Hematopoietic multipotent progenitor cell treated with erythropoietin and hydrocortisone succinate and interleukin-3 and kit ligand, for 15 days (in vitro differentiated cells): Measurements from ENCODE around the gene SLC12A5.

Experiments
- DNase-seq: peaks from one replicate; pipeline ENCODE4 v3.0.0-alpha.2; 2015; ENCODE audit warnings: low spot score

The SLC12A5 gene

DNA sequence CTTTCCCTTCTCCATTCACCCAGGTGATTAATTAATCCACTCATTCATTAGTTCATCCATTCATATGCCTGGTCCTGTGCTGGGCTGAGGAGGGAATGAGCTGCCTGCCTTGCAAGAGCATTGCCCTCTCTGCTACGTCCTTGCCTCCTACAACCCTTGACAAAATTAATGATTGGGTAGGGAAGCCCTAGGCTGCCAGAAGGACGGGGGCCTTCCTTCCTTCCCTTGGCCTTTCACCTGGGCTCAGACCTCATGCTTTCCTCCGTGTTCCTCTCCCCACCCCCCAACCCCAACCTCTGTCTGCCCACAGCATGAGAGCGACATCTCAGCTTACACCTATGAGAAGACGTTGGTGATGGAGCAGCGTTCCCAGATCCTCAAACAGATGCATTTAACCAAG is 25.6 kb downstream of the SLC12A5 start:
- no peak for DNase-seq

DNA sequence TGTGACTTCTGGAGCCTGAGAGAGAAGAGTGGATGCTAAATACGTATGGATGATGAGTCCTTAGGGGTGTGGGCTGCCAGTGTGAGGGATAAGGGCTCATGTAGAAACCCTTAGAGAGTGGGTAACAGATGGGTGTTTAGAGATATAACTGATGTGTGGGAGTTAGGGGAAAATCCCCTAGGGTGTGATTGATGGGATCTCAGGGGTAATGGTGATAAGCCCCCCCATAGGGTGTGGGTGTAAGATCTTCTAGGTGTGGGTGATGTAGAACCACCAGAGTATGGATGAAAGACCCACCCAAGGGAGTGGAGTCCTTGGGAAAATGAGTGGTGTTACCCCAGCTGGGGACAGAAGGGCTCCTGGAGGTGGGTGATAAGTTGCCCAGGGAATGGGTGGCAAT is 26.3 kb downstream of the SLC12A5 start:
- DNase-seq = no peak

DNA sequence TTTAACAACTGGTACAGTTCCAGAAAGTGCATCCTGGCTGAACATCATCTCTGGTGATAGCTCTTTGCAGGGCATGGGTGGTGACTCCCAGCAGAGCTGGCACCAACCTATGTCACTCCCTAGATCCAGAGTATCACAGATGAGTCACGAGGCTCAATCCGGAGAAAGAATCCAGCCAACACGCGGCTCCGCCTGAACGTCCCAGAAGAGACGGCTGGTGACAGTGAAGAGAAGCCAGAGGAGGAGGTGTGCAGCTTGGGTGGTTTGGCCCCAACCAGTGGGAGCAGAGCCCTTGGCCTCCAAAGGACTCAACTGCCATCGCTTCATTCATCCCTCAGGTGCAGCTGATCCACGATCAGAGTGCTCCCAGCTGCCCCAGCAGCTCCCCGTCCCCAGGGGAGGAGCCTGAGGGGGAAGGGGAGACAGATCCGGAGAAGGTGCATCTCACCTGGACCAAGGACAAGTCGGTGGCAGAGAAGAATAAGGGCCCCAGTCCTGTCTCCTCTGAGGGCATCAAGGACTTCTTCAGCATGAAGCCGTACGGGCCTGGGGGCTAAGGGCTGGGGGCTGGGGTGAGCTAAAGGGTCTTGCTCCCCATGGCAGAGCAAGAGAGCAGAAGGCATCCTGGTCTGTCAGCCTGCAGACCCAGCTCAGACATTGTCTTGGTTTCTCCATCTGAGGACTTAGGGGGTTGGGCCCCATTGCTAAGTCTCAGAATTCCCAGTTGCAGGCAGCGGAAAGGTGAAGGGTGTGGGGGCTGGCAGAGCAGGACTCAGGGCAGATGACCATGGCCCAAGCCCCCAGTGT is 27.2 kb downstream of the SLC12A5 start:
- DNase-seq = no peak

DNA sequence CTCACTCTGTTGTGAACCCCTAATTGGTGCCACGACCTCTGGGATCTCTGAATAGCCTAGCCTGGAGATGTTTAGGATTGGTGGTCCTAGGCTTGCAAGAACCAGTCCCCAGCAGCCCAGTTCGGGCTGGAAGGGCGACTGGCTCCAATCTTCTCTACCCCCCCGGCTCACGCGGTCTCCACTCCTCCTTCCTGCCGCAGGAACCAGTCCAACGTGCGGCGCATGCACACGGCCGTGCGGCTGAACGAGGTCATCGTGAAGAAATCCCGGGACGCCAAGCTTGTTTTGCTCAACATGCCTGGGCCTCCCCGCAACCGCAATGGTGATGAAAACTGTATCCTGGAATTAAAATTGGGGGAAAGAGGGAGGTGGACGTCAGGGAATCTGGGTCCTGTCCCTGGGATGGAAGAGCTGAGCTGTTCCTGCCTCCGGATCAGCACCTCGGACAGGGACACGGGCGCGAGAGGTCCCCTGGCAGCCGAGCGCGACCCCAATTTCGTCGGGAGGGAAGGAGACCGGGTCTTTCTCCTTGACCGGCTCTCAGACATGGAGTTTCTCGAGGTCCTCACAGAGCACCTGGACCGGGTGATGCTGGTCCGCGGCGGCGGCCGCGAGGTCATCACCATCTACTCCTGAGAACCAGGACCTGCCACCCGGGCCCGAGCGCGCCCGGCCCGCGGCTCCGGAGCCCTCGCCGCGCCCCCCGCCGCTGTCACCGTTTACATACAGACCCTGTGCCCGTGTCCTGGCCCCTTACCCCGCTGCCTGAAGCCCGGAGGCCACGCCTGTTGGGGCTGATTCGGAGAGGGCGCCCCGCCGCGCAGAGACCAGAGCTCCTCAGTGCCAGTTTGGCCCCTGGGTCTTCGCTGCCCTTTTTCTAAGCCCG is 28.2 kb downstream of the SLC12A5 start:
- no peak for DNase-seq

DNA sequence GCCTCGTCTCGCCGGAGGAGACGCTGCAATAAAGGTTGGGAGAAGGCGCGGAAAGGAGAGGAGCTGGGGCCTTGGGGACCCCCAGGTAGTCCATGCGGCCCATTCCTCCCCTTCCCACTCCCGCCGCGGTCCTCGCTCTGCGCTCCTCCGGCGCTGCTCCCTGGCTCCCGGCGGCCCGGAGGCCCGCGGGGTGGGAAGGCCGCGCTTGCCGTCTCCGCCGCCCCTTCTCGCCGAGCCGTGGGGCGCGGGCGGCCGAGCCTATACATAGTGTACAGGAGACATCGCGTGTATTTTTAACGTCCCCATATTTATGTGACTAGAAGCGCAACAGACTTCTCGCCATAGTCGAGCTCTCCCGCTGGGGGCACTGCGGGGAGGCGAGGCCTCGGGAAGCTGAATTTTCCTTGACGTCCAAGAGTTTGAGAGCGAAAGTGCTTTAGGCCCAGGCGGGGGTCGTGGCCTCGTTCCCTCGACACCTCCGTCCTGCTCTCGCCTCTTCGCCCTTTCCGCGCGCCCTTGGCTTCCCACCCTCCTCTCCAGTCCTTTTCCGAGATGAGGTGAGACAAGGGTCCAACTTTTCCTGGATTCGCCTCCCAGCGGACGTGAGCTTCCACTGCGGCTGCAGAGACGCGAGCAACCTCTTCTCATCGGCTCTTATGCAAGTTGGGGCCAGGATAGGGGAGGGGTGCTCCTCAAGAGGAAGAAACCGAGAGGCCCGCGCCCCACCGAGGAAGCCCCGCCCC is 29.0 kb downstream of the SLC12A5 start:
- no peak for DNase-seq

DNA sequence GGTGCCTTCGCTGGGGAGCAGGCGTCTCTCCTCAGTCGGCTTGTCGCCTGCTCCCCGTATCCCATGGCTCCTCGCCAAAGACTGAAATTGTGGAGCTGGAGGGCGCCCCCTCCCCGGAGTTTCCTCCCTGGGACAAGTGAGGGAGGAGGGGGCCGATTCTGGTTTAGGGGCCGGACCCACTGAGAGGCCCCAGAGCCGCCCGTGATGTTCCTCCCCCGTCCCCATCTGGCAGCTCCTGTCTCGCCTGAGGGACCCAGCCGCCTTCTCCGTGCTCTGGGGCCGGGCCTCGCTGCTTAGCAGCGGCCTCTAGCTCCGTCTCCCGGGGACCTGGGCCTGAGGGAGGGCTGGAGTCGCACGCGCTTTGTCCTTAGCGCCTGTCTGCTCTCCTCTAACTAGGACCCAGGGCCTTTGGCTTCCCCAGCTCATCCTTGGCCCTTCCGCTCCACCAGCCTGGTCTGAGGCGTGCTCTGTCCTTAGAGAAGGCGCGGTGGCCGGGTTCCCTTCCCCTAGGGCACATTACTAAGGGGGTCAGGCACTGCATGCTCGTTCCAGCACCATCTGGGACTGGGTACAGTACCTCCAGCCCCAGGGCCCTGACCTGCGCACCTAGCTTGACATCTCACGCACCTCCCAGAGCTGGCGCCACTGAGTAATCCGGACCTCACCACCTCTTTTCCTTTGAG is 29.7 kb downstream of the SLC12A5 start:
- no peak for DNase-seq

DNA sequence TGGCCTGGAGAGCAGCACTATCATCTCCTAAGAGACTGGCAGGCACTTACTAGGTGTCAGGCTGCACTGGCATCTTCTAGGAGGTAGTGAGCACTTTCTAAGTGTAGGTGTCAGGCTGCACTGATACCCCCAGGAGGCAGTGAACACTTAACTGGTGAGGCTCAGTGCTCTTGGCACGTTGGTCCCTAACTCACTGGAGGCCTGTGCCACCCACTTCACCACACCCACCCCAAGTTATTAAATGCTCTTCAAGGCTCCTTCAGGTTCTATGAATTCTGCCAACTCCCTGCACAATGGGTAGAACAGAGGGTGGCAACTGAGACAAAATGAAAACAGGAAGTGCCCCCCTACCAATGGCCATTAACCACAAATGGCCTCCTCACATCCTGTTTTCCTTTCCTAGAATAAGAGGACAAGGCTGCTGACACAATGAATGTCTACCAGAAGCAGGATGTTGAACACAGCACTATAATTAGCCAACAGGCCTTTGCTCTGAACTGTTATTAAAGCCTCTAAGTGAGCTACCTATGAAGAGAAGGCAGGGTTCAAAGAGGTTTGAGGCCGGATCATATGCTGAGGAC is 31.4 kb downstream of the SLC12A5 start:
- DNase-seq = no peak

DNA sequence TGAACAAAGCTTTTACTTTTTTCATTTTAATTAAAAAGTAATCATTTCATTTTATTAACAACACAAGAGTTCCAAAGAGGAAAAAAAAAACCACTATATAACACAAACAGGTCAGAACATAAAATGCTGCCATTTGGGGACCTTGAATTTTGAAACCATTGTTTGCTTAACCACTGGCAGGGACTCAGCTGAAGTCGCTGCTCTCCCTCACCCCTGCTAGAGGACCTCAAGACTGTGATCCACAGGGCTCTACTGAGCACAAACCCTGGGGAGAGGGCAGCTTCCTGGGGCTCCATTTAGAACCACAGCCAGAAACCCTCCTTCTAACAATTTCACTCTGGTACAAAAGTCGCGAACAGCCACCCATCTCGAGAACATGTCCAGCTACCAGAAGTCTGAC is 32.0 kb downstream of the SLC12A5 start:
- no peak for DNase-seq

DNA sequence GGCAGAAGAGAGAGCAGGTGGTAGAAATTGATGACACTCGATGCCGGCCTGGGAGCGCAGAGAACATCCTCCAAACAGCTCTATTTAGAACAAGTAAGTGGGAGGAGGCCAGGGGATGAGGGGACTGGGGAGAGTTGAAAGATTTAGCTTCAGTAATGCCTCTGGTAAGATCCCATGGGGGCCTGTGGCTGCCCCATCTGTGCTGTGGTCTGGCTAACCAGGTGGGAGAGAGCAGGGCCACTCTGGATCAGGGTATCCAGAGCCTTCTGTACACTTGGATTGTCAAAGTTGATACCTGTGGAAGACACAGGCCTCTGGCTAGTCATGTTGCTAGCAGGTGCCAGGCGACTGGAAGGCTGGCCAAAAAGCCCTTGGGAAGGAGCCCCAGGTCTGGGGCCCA is 33.1 kb downstream of the SLC12A5 start:
- DNase-seq = no peak

DNA sequence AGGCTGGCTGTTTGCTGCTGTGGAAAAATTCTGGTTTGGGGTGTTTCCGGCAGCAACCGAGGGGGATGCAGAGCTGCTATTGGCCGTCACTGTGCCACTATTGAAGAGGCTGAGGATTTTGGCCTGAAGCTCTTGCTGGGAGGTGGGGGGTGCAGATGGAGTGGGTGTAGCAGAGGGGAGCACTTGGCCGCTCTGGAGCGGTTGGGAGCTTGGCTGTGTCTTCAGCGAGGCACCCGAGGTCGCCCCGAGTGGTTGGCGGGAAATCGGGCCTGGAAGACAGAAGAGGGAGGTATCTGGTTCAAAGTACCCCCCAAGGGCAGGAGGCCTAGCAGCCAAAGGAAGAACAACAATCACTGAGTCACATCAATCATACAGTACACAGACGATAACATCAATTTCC is 33.6 kb downstream of the SLC12A5 start:
- no peak for DNase-seq

DNA sequence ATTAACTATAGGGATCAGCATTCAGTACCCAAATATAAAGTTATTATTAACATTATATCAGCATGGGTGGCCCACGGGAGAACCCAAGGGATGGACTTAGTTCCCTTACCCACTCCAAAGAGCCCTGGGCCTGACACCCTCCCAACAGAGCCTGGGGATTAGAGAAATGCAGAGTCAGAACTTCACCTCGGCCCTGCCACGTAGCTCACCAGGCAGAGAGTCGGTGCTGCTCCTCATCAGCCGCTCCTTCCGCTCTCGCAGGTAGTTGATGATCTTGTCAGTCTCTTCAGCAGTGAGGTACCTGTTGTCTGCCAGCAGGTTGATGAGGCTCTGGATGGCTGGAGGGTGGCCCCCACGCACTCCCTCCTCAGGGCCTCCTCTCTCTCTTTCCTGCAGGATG is 34.1 kb downstream of the SLC12A5 start:
- no peak for DNase-seq

DNA sequence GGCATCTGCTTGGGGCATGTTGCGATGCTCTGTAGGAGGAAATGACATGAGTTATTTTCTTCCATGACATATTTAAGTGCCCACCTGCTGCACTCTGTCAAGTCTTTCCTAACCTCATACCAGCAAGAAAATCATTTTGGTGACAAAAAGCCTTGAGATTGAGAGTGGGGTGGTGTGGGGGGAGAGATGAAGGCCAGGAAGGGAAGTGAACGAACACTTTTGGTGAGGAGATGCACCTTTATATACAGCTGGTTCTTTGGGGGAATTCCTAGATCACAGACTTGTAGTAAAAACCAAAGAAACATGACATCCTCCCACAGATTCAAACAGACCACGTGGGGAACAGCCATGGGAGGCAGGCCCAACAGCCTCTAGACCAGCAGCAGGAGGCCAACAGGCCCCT is 34.6 kb downstream of the SLC12A5 start:
- no peak for DNase-seq

DNA sequence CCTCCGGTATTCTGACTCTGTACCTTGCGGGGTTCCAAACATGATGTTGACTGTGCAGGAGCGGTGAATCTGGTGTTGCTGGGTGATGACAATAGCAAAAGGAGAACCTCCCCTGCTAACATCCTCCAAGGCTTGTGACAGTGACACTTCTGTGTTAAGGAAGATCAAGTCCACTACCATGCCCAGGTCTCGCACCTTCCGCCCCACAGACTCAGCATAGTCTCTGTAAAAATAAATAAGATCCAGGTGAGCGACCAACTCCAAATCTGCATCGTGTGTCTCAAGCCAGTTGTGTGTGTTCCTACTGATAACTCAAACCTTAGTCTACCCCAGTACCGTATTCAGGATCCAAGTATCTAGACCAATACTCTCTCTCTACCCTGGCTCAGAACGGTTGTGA is 36.0 kb downstream of the SLC12A5 start:
- no peak for DNase-seq

DNA sequence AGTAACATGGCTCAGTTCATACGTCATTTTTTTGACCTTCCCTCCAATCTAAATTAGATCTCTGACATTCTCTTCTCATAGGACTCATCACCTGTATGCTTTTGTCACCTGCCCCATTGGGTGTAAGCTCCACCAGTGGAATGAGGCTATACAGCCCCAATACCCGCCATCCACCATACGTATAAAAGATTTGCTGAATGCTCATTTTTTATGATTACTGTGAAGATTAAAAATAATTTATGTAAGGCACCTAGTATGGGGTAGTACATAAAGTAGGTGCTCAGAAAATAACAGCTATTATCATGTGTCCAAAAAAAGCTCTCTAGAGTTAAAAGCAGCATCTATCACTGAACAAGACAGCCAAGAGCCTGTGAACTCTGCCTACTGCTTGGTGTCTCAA is 36.7 kb downstream of the SLC12A5 start:
- DNase-seq = no peak

DNA sequence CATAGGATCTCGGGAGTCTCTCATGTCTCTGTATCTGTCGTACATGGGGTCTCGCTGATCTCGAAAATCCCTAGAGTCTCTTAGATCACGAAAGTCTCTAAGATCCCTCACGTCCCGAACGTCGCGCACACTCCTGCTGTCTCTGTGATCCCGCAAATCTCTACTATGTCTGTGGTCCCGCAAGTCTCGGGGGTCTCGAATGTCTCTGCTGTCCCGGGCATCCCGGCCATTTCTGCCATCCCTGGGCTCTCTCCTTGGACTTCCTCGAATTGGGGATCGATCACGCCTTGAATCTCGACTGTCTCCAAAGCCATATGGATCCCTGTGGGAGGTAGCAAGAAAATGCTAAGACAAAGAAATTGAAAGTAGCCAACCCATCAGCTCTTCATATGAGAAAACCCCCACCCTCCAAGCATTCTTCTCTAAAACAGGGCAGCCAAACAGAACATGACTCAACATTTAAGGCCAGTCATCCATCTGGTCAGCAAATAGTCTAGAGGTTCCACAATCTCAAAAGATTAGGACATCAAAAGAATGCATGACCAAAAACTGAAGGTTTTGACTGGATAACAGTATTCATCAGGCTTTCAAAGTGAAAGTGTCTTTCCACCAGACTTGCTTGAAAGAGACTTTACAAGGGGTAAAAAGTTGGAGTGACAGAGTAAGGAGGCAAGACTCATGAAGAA is 41.3 kb downstream of the SLC12A5 start:
- DNase-seq = no peak

DNA sequence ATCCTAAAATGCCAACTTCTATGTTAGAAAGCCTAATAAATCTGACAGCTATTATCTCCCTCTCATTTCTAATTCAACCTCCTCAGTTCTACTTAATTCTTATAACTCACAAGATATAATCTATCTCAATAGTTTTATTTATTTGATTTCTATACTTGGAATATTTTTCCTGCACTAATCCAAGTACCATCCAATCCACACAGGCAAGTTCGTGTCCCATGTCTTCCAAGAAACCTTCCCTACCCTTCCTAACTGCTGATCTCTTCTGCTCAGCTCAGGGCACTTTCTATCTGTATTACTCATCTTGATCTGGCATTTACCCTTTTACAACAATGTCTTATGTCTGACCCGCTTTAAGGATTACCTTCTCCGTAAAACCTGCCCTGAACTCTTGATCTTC is 42.6 kb downstream of the SLC12A5 start:
- DNase-seq = no peak

DNA sequence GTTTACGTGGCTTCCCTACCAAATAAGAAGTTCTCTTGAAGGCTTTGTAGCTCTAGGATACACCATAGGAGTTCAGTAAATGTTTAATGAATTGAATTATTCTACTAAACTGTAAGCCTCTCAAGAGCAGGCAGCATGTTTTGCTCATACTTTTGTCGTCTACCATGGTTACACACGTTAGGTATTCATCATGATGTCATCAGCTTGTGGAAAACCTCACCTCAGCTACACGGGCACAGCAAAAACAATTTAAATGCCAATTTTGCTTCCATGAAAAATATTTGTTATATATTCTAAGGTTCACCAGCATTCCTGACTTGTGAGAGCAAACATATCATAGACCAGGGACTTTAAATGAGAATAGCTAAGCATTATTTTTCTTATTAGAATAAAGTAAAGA is 44.0 kb downstream of the SLC12A5 start:
- no peak for DNase-seq

DNA sequence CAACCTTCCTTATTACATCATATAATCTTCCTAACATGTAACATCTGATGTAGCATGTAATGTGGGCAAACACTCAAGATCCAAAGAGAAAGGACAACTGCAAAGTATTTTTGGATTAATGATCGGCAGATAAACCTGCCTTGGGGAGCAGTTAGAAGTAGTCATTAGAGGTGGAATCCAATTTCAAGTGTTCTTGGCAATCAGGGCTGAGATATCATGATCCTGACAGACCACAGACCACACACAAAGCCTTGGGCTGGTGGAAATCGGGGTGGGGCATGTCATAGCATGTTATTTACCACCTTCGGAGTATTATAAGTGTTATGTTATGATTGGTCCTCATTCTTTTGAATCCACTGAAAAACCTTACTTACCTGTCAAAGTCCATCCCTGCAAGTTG is 44.4 kb downstream of the SLC12A5 start:
- DNase-seq = no peak

DNA sequence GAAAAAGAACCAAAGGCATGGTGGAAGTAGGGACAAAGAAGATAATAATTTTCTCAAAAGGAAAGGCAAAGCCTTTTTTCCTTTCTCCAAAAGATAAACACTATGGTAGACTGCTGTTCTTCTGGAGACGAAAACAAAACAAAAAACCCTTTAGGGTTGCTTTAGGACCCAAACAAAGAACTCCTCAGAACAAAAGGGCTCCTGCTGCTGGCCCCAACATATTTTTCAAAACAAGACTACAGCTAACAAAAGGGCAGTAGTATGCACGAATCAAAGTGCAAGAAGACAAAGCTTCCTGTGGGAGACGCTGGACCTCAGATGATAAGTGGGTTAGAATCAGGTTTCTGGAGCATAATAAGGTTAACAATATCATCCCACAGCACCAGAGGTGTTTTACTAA is 45.0 kb downstream of the SLC12A5 start:
- no peak for DNase-seq

DNA sequence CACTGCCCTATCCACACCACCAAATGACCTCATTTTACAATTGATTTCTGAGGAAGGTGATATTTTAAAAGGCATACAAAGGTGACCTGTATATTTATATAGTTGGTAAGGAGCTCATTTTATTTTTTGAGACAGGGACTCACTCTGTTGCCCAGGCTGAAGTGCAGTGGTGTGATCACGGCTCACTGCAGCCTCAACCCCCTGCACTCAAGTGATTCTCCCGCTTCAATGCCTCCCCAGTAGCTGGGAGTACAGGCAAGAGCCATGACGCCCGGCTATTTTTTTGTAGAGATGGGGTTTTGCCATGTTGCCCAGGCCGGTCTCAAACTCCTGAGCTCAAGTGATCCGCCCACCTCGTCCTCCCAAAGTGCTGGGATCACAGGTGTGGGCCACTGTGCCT is 47.8 kb downstream of the SLC12A5 start:
- DNase-seq = no peak

DNA sequence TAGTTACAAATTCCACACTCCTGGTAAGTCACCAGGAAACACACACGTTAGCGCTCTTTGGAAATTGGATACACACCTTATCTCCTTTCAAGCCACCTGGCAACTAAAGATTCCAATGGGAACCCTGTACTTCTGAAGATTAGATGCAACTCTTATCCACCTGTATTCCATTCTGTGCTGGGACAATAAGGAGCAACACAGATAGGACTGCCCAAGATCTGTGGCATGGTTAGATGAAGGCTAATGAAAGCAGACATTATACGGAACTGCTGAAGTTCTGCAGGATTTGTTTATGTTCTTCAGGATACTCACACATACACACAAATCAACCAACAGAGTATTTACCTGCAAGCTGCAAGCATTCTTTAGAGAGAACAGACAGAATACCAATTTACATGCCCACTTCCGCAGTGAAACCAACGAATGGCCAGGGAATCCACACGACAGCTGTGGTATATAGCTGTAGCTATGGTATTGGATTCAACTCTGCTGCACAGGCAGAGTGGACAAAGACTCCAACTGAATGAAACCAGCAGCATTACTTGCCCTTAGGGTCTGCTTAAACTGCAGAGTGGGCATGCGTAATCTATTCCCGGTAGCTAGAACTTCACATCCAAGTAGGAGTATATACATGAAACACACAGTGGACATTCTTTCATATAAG is 48.8 kb downstream of the SLC12A5 start:
- no peak for DNase-seq
